Uterus (tissue), 2 donors: ENCODE data around the gene NOLC1.

Experiments used
- CTCF ChIP-seq, 4 experiments: fragments of 200-600 bp in 2 of 4; fragments of 450-650 bp in 2 of 4; sonication (generic) in 2 of 4; IDR thresholded peaks; one replicate each; pipeline ENCODE4 v1.5.1; 2016 to 2019; ENCODE audit warnings: antibody characterized with exemption in 4 of 4, mild to moderate bottlenecking in 2 of 4, moderate library complexity in 1 of 4
- POLR2A ChIP-seq, 2 donors: fragments of 450-650 bp; IDR thresholded peaks; one replicate each; pipeline ENCODE4 v1.6.1; 2016; ENCODE audit warnings: antibody characterized with exemption in 2 of 2, mild to moderate bottlenecking in 1 of 2, moderate library complexity in 1 of 2

- TF ChIP-seq CTCF (IDR thresholded peaks at IDR 0.05) (no peak), POLR2A (IDR thresholded peaks at IDR 0.05) (no peak)
Observed at GRCh38 chr10:102134416-102134815, 17.8 kb upstream of the NOLC1 start.
